ENCODE results near the gene ZBTB7C.

GRCh38 chr18:48219037-48219809 is 190.0 kb downstream of the ZBTB7C start:
- TF ChIP-seq CTCF (IDR thresholded peaks at IDR 0.05), result no peak
- TF ChIP-seq EZH2 (IDR thresholded peaks at IDR 0.05; ENCODE audit: borderline replicate concordance, insufficient read depth, low read depth, low read length, poor library complexity, severe bottlenecking), result no peak

All from B cell (primary cell).